A549 (cell line): ENCODE measurements around the gene PIEZO2. TPM values are rescaled to one million over a fixed set of nuclear protein-coding genes. Genes with fewer than 3 reads are reported as not detected.

Experiments used
- ATAC-seq, 2 experiments: fragments of 200-7000 bp in 1 of 2; fragments of >200 bp in 1 of 2; cut with Nextera tagmentation in 1 of 2; cut with Tn5 transposase in 1 of 2; 3 replicates each; pipeline versions ENCODE4 v1.8.0 to v1.9.1; 2018 to 2020; ENCODE audit warnings: mild to moderate bottlenecking in 1 of 2, moderate library complexity in 1 of 2
- CTCF ChIA-PET: fragments of 300-600 bp; sonication (Branson Sonifier 250); formaldehyde crosslinking; extraction: SDS; loops from one replicate; lab custom pipeline; 2021; ENCODE audit warnings: antibody characterized with exemption, inconsistent platforms; lab: Yijun Ruan, JAX
- POLR2A ChIA-PET: fragments of 350-600 bp; formaldehyde crosslinking; extraction: SDS; loops from one replicate; lab custom pipeline; 2021; ENCODE audit warnings: antibody characterized with exemption, inconsistent platforms; lab: Yijun Ruan, JAX
- DNase-seq, 2 experiments: peaks; one replicate each; pipeline versions ENCODE4 v3.0.0 to v3.0.0-alpha.2; 2011 to 2016; ENCODE audit warnings: low read depth in 1 of 2, low spot score in 1 of 2
- FAIRE-seq: peaks from 2 replicates; lab custom pipeline; 2011; peaks lifted over from hg19 to GRCh38; lab: Jason Lieb, UNC
- H3K27ac ChIP-seq, 2 experiments: fragments of >200 bp; sonication (Bioruptor Twin); formaldehyde crosslinking; 3 replicates each; pipeline ENCODE4 v1.5.1; 2016 to 2017
- H3K4me1 ChIP-seq: fragments of >200 bp; sonication (Bioruptor Twin); formaldehyde crosslinking; 3 replicates; pipeline ENCODE4 v1.6.1; 2016
- H3K4me2 ChIP-seq: fragments of >200 bp; sonication (Bioruptor Twin); formaldehyde crosslinking; 3 replicates; pipeline ENCODE4 v1.6.1; 2016
- H3K4me3 ChIP-seq: fragments of >200 bp; sonication (Bioruptor Twin); formaldehyde crosslinking; 3 replicates; pipeline ENCODE4 v1.5.1; 2016
- H3K9me3 ChIP-seq: fragments of >200 bp; sonication (Bioruptor Twin); formaldehyde crosslinking; 3 replicates; pipeline ENCODE4 v1.6.1; 2016
- BCL3 ChIP-seq: fragments of >200 bp; sonication (Bioruptor Twin); formaldehyde crosslinking; IDR thresholded peaks from 3 replicates; pipeline ENCODE4 v1.6.1; 2016
- BHLHE40 ChIP-seq: IDR thresholded peaks from 2 replicates; pipeline ENCODE4 v1.6.1; 2012; ENCODE audit warnings: low read depth, low read length, inconsistent platforms
- CEBPB ChIP-seq, 2 experiments: fragments of >200 bp in 1 of 2; sonication (Bioruptor Twin) in 1 of 2; formaldehyde crosslinking in 1 of 2; IDR thresholded peaks; 2 replicates each; pipeline ENCODE4 v1.6.1; 2012 to 2016
- CHD4 ChIP-seq: fragments of 200-600 bp; sonication (generic); IDR thresholded peaks from 2 replicates; pipeline ENCODE4 v1.6.1; 2016; ENCODE audit warnings: antibody characterized with exemption, mild to moderate bottlenecking, borderline replicate concordance
- E2F6 ChIP-seq: IDR thresholded peaks from 2 replicates; pipeline ENCODE4 v1.6.1; 2012; ENCODE audit warnings: low read depth, borderline replicate concordance
- EHF ChIP-seq: fragments of 250-450 bp; sonication (Bioruptor Pico); IDR thresholded peaks from 2 replicates; pipeline ENCODE4 v1.5.0; 2020; ENCODE audit warnings: mild to moderate bottlenecking
- EHMT2 ChIP-seq: fragments of 200-600 bp; sonication (generic); IDR thresholded peaks from 2 replicates; pipeline ENCODE4 v1.6.1; 2016; ENCODE audit warnings: antibody characterized with exemption, low read depth, mild to moderate bottlenecking, moderate library complexity
- EP300 ChIP-seq, 2 experiments: fragments of >200 bp; sonication (Bioruptor Twin); formaldehyde crosslinking; IDR thresholded peaks; 2 replicates in 1 of 2; 3 replicates in 1 of 2; pipeline ENCODE4 v1.6.1; 2016 to 2017
- ESRRA ChIP-seq: fragments of 150-350 bp; IDR thresholded peaks from 2 replicates; pipeline ENCODE4 v1.6.1; 2014; ENCODE audit warnings: mild to moderate bottlenecking, low read length, borderline replicate concordance
- FOXS1 ChIP-seq: fragments of 250-450 bp; sonication (Bioruptor Pico); IDR thresholded peaks from 2 replicates; pipeline ENCODE4 v1.5.0; 2020; ENCODE audit warnings: mild to moderate bottlenecking, moderate library complexity
- GATA3 ChIP-seq: IDR thresholded peaks from 2 replicates; pipeline ENCODE4 v1.6.1; 2012; ENCODE audit warnings: borderline replicate concordance
- HEYL ChIP-seq: fragments of 250-450 bp; sonication (Bioruptor Pico); IDR thresholded peaks from 2 replicates; pipeline ENCODE4 v1.8.0; 2021; ENCODE audit warnings: mild to moderate bottlenecking, moderate library complexity
- HOXA7 ChIP-seq: fragments of 250-450 bp; sonication (Bioruptor Pico); IDR thresholded peaks from 2 replicates; pipeline ENCODE4 v1.5.0; 2020; ENCODE audit warnings: mild to moderate bottlenecking, moderate library complexity
- HOXB13 ChIP-seq: fragments of 250-450 bp; sonication (Bioruptor Pico); IDR thresholded peaks from 2 replicates; pipeline ENCODE4 v1.5.0; 2020; ENCODE audit warnings: low read depth, mild to moderate bottlenecking, moderate library complexity
- HOXB5 ChIP-seq: fragments of 250-450 bp; sonication (Bioruptor Pico); IDR thresholded peaks from 2 replicates; pipeline ENCODE4 v1.5.0; 2020; ENCODE audit warnings: mild to moderate bottlenecking, moderate library complexity
- KDM5A ChIP-seq: fragments of 200-600 bp; sonication (generic); IDR thresholded peaks from 2 replicates; pipeline ENCODE4 v1.6.1; 2016; ENCODE audit warnings: antibody characterized with exemption, mild to moderate bottlenecking
- MAFK ChIP-seq: fragments of 450-650 bp; IDR thresholded peaks from 2 replicates; pipeline ENCODE4 v1.6.1; 2014; ENCODE audit not compliant: partially characterized antibody
- NR3C1 ChIP-seq: fragments of >200 bp; sonication (Bioruptor Twin); formaldehyde crosslinking; IDR thresholded peaks from 3 replicates; pipeline ENCODE4 v1.6.1; 2017
- PHF8 ChIP-seq: fragments of 200-600 bp; sonication (generic); IDR thresholded peaks from 2 replicates; pipeline ENCODE4 v1.6.1; 2016; ENCODE audit warnings: low read depth, mild to moderate bottlenecking, antibody characterized with exemption, moderate library complexity, borderline replicate concordance
- POLR2A ChIP-seq: IDR thresholded peaks from 2 replicates; pipeline ENCODE4 v1.6.1; 2012; ENCODE audit warnings: mild to moderate bottlenecking, low read length
- RAD21 ChIP-seq, 2 experiments: fragments of >200 bp in 1 of 2; sonication (Bioruptor Twin) in 1 of 2; formaldehyde crosslinking in 1 of 2; IDR thresholded peaks in 1 of 2; conservative IDR thresholded peaks in 1 of 2; 2 replicates in 1 of 2; 3 replicates in 1 of 2; pipeline ENCODE4 v1.6.1; 2012 to 2018; ENCODE audit warnings: inconsistent platforms in 1 of 2
- RARB ChIP-seq: fragments of 250-450 bp; sonication (Bioruptor Pico); IDR thresholded peaks from 2 replicates; pipeline ENCODE4 v1.8.0; 2021; ENCODE audit warnings: mild to moderate bottlenecking, moderate library complexity
- RFX5 ChIP-seq: fragments of 450-650 bp; IDR thresholded peaks from 2 replicates; pipeline ENCODE4 v1.7.1; 2014; ENCODE audit warnings: antibody characterized with exemption, mild to moderate bottlenecking, moderate library complexity
- RNF2 ChIP-seq: fragments of 200-600 bp; sonication (generic); IDR thresholded peaks from 2 replicates; pipeline ENCODE4 v1.6.1; 2016; ENCODE audit warnings: low read depth, mild to moderate bottlenecking, antibody characterized with exemption, moderate library complexity, borderline replicate concordance
- SMC3 ChIP-seq: fragments of >200 bp; sonication (Bioruptor Twin); formaldehyde crosslinking; IDR thresholded peaks from 3 replicates; pipeline ENCODE4 v1.6.1; 2018; ENCODE audit warnings: inconsistent platforms
- TFCP2L1 ChIP-seq: fragments of 250-450 bp; sonication (Bioruptor Pico); IDR thresholded peaks from 2 replicates; pipeline ENCODE4 v1.5.0; 2021; ENCODE audit warnings: mild to moderate bottlenecking
- TP53 ChIP-seq: fragments of 250-450 bp; sonication (Bioruptor Pico); IDR thresholded peaks from 2 replicates; pipeline ENCODE4 v1.5.0; 2021; ENCODE audit warnings: mild to moderate bottlenecking, moderate library complexity
- ZC3H11A ChIP-seq: fragments of 450-650 bp; IDR thresholded peaks from 2 replicates; pipeline ENCODE4 v1.6.1; 2014; ENCODE audit warnings: antibody characterized with exemption, mild to moderate bottlenecking
- ZFP36 ChIP-seq: fragments of 450-650 bp; IDR thresholded peaks from 2 replicates; pipeline ENCODE4 v1.6.1; 2014; ENCODE audit warnings: borderline replicate concordance; ENCODE audit not compliant: partially characterized antibody
- WGBS: methylation state at CpG from one replicate; pipeline ENCODE4 v1.1.6; 2017; ENCODE audit errors: missing lambda C conversion rate; 5-methylcytosine and 5-hydroxymethylcytosine counted together
- polyA plus RNA-seq, 4 experiments: library from polyadenylated mRNA; depleted of rRNA in 3 of 4; stranded (reverse); fragments of >200 nt; fragmentation: RNase III in 1 of 4; extraction: RNeasy Plus Mini Kit Qiagen cat#74134 plus additional on column Dnase treatment in 1 of 4; gene quantifications; 2 replicates in 3 of 4; 3 replicates in 1 of 4; pipeline ENCODE4 v1.2.3, GENCODE V29; 2011 to 2017
- TF ChIP-seq, protein P1 (sequence below): fragments of >200 bp; sonication (Bioruptor Twin); formaldehyde crosslinking; IDR thresholded peaks from 2 replicates; pipeline ENCODE4 v1.6.1; 2016

Gene PIEZO2
- polyA plus RNA-seq, 2 of the 4 experiments (the other 2 are of a cell fraction): 0.80 to 1.6 TPM

DNA sequence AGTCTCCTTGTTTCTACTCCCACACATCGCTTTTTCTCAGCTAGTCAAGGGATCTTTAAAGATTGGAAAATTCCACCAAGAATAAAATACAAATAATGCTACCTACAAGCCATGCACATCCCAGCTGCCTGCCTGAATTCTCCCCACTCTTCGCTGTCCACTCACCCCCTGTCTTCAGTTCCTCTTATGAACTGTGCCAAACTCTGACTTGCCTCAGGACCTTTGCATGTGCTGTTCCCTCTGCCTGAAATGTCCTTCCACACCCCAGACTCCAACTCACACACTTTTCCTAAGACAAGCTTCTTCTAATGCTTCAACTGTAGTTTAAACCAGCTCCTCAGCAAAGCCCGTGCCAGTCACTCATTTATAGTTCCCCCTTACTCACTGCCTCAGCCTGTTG, 363.6 kb downstream of the PIEZO2 start:
- Histone ChIP-seq H3K27ac (no peak overlapping the region), H3K4me2 (no peak overlapping the region), H3K9me3 (no peaks in the 10 kb centered on the region), H3K4me3 (no peak overlapping the region), H3K4me1 (no peaks in the 10 kb centered on the region)
- 11% methylated on average over 3 of the region's 3 CpGs for WGBS
- ChIA-PET CTCF (interaction anchor here (1.1 to 1.2 kb wide), 2 partner anchors 14 to 38 kb away, joined by 3 read pairs; no protein-coding TSS in a partner anchor), POLR2A (no interaction called here)
- no peak for TF ChIP-seq MAFK
- TF ChIP-seq EP300 (IDR thresholded peaks at IDR 0.05): no peak
- no peak for TF ChIP-seq HOXB5 (CRISPR knock-in tag)
- no peak for TF ChIP-seq BCL3
- no peak for TF ChIP-seq HOXA7 (CRISPR knock-in tag)
- TF ChIP-seq HEYL (CRISPR knock-in tag): no peak
- TF ChIP-seq TP53: no peak
- no peak for TF ChIP-seq BHLHE40
- no peak for TF ChIP-seq RNF2
- no peak for TF ChIP-seq EHF (CRISPR knock-in tag)
- TF ChIP-seq, protein P1, sequence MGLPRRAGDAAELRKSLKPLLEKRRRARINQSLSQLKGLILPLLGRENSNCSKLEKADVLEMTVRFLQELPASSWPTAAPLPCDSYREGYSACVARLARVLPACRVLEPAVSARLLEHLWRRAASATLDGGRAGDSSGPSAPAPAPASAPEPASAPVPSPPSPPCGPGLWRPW: no peak
- no peak for TF ChIP-seq ZFP36
- no peak for TF ChIP-seq KDM5A
- TF ChIP-seq POLR2A: no peak
- no peak for TF ChIP-seq SMC3
- no peak for TF ChIP-seq TFCP2L1 (CRISPR knock-in tag)
- no peak for TF ChIP-seq FOXS1 (CRISPR knock-in tag)
- no peak for TF ChIP-seq CEBPB (IDR thresholded peaks at IDR 0.05)
- no peak for TF ChIP-seq ZC3H11A
- no peak for TF ChIP-seq HOXB13
- no peak for ATAC-seq
- FAIRE-seq: no peak
- DNase-seq: no peak

DNA sequence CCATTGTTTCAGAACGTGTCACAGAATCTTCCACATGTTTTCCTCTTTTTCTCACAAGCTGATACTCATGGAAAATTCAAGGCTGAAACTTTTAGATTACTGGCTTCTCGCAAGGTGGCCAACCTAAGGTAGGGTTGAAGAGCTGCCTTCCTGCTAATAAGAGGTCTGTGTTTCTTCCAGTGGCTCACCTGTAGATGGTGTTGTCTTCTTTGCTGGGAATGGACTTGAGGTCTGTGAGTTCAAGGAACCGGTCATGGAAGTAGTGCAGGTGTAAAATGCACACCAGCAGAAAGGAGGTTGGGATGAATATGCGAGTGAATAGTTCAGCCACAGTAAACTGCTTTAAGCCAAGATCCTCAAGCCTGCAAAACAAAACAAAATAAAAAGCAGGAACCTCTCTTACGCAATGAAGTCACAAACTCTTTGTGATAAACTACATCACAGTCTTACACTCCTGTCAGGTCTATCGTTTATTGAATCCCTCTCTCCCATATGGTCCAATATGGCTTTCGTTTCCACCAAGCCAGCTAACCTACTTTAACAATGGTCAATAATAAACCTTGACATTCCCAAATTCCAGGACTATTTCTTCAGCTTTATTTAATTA, 364.7 kb downstream of the PIEZO2 start:
- TF ChIP-seq RARB (no peak), RAD21 (conservative IDR thresholded peaks at IDR 0.05 in 1 of 2, IDR thresholded peaks at IDR 0.05 in 1 of 2) (no peak), PHF8 (no peak), E2F6 (no peak), ESRRA (no peak), NR3C1 (no peak), GATA3 (no peak), CHD4 (no peak), HOXA7 (CRISPR knock-in tag) (no peak), RFX5 (no peak), EHMT2 (no peak)
- TF ChIP-seq, all 56 proteins: peak for 0
- Histone ChIP-seq H3K4me2 (no peak overlapping the region), H3K4me1 (no peaks in the 10 kb centered on the region), H3K27ac (no peak overlapping the region), H3K9me3 (no peaks in the 10 kb centered on the region), H3K4me3 (no peak overlapping the region)
- WGBS: 23% methylated on average over 7 of the region's 7 CpGs
- no peak for DNase-seq
- CTCF ChIA-PET: interaction anchor here (0.6 to 1.2 kb wide), 2 partner anchors 39 to 1678 kb away, joined by 3 read pairs; no protein-coding TSS in a partner anchor
- no peak for FAIRE-seq
- no peak for ATAC-seq
- POLR2A ChIA-PET: no interaction called here
